ENCODE results near the gene SLC12A6.

DNA sequence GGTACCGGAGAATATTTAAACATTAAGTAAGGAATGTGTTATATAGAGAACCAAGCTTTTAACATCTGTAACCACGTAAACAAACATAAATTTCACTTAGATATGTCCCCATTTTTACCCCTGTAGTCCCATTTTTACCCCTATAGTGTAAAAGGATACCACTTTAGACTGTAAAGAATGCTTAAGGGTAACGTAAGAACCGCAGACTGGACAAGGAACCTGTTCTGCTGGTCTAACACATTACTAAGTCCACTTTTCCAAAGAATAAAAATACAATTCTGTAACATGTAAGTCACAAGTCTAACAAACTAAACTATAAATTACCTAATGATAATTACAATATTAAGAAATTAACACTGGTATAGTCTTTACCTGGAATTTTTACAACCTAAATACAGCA lies 2.9 kb downstream of the SLC12A6 start:
- no peak for TF ChIP-seq EZH2phosphoT487 (IDR thresholded peaks at IDR 0.05; ENCODE audit: borderline replicate concordance)
- no peak for TF ChIP-seq EZH2 (IDR thresholded peaks at IDR 0.05)
- TF ChIP-seq CBX3 (IDR thresholded peaks at IDR 0.05; ENCODE audit: low read depth): no peak
- TF ChIP-seq, protein P1, sequence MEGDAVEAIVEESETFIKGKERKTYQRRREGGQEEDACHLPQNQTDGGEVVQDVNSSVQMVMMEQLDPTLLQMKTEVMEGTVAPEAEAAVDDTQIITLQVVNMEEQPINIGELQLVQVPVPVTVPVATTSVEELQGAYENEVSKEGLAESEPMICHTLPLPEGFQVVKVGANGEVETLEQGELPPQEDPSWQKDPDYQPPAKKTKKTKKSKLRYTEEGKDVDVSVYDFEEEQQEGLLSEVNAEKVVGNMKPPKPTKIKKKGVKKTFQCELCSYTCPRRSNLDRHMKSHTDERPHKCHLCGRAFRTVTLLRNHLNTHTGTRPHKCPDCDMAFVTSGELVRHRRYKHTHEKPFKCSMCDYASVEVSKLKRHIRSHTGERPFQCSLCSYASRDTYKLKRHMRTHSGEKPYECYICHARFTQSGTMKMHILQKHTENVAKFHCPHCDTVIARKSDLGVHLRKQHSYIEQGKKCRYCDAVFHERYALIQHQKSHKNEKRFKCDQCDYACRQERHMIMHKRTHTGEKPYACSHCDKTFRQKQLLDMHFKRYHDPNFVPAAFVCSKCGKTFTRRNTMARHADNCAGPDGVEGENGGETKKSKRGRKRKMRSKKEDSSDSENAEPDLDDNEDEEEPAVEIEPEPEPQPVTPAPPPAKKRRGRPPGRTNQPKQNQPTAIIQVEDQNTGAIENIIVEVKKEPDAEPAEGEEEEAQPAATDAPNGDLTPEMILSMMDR (IDR thresholded peaks at IDR 0.05 in 2 of 3, conservative IDR thresholded peaks at IDR 0.05 in 1 of 3; ENCODE audit: borderline replicate concordance in 1 of 3, insufficient read depth in 1 of 3, low read depth in 2 of 3, low read length in 2 of 3): no peak
- TF ChIP-seq POLR2A (IDR thresholded peaks at IDR 0.05; ENCODE audit: borderline replicate concordance, extremely low read depth, insufficient read depth, insufficient read length): no peak
- TF ChIP-seq, protein P2, sequence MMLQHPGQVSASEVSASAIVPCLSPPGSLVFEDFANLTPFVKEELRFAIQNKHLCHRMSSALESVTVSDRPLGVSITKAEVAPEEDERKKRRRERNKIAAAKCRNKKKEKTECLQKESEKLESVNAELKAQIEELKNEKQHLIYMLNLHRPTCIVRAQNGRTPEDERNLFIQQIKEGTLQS (IDR thresholded peaks at IDR 0.05): no peak
- no peak for TF ChIP-seq RAD21 (IDR thresholded peaks at IDR 0.05; ENCODE audit: low read depth)
- no peak for TF ChIP-seq POLR2AphosphoS5 (IDR thresholded peaks at IDR 0.05; ENCODE audit: low read depth, low read length)
- no peak for TF ChIP-seq REST (IDR thresholded peaks at IDR 0.05; ENCODE audit: low read depth)
